Lower leg skin (tissue), 3 donors: ENCODE data around the gene ENTPD1.

Experiments used
- CTCF ChIP-seq, 3 donors: fragments of 450-650 bp; IDR thresholded peaks; one replicate each; pipeline ENCODE4 v1.5.1; 2016; ENCODE audit warnings: antibody characterized with exemption in 3 of 3, mild to moderate bottlenecking in 3 of 3, moderate library complexity in 2 of 3
- POLR2A ChIP-seq, 2 donors: fragments of 450-650 bp; IDR thresholded peaks; one replicate each; pipeline ENCODE4 v1.6.1; 2016 to 2017; ENCODE audit warnings: antibody characterized with exemption in 2 of 2, mild to moderate bottlenecking in 1 of 2, moderate library complexity in 1 of 2

- TF ChIP-seq CTCF (IDR thresholded peaks at IDR 0.05) = no peak
- TF ChIP-seq POLR2A (IDR thresholded peaks at IDR 0.05) = no peak
Measured at GRCh38 chr10:95880704-95881103, 124.7 kb downstream of the ENTPD1 start.
